IMR-90 (cell line): ENCODE results near the gene SLC37A1. TPM values are rescaled to one million over a fixed set of nuclear protein-coding genes. Genes with fewer than 3 reads are reported as not detected.
"Not testable (repeated sequence)": the region's sequence is repeated elsewhere in the genome, so short reads cannot be mapped to it uniquely, and the experiment has no call there.

Experiments
- ATAC-seq: fragments of 200-7000 bp; cut with Tn5 transposase; 2 replicates; pipeline ENCODE4 v1.9.1; 2020; ENCODE audit warnings: low read depth, mild to moderate bottlenecking, moderate library complexity
- BruUV-seq: library from RNA; stranded (reverse); fragments of 400-500 nt; replicated peaks from 2 replicates; lab custom pipeline; 2021; lab: Mats Ljungman, UMichigan
- CTCF ChIA-PET: fragments of 300-600 bp; formaldehyde crosslinking; extraction: SDS; loops from one replicate; lab custom pipeline; 2021; ENCODE audit warnings: antibody characterized with exemption; lab: Yijun Ruan, JAX
- POLR2A ChIA-PET: fragments of 300-600 bp; sonication (Branson Sonifier 250); formaldehyde crosslinking; loops from one replicate; lab custom pipeline; 2022; ENCODE audit warnings: antibody characterized with exemption; ENCODE audit not compliant: unreplicated experiment; lab: Charles Lee
- DNase-seq: peaks from one replicate; pipeline ENCODE4 v3.0.0; 2013
- H2AFZ ChIP-seq: replicated peaks from 2 replicates; pipeline ENCODE3; 2013; ENCODE audit warnings: low read length, mild to moderate bottlenecking; ENCODE audit not compliant: poor library complexity
- H2AK5ac ChIP-seq: 2 replicates; pipeline ENCODE4 v1.6.1; 2013; ENCODE audit warnings: low read depth, low read length, inconsistent platforms
- H2AK9ac ChIP-seq: replicated peaks from 2 replicates; pipeline ENCODE3; 2013; ENCODE audit warnings: mild to moderate bottlenecking, low read depth, low read length, moderate library complexity; ENCODE audit not compliant: poor library complexity
- H2BK120ac ChIP-seq: 2 replicates; pipeline ENCODE4 v1.6.1; 2013; ENCODE audit warnings: low read depth, low read length, inconsistent platforms
- H2BK15ac ChIP-seq: 3 replicates; pipeline ENCODE4 v1.6.1; 2013; ENCODE audit warnings: low read depth, low read length, inconsistent platforms
- H2BK20ac ChIP-seq: 2 replicates; pipeline ENCODE4 v1.6.1; 2013; ENCODE audit warnings: low read depth, mild to moderate bottlenecking, inconsistent platforms, low read length, moderate library complexity
- H2BK5ac ChIP-seq: 2 replicates; pipeline ENCODE4 v1.6.1; 2013; ENCODE audit warnings: mild to moderate bottlenecking, low read depth, low read length, inconsistent platforms; ENCODE audit not compliant: poor library complexity, severe bottlenecking
- H3K14ac ChIP-seq: replicated peaks from 2 replicates; pipeline ENCODE4 v1.6.1; 2013; ENCODE audit warnings: low read depth, low read length, inconsistent platforms
- H3K18ac ChIP-seq: 2 replicates; pipeline ENCODE4 v1.6.1; 2013; ENCODE audit warnings: low read depth, low read length, control low read depth
- H3K23ac ChIP-seq: 2 replicates; pipeline ENCODE4 v1.6.1; 2013; ENCODE audit warnings: low read depth, low read length, inconsistent platforms
- H3K27ac ChIP-seq: 2 replicates; pipeline ENCODE4 v1.5.1; 2013; ENCODE audit warnings: mild to moderate bottlenecking, control low read depth, low read length; ENCODE audit not compliant: insufficient read depth
- H3K27me3 ChIP-seq: 2 replicates; pipeline ENCODE4 v1.6.1; 2013; ENCODE audit warnings: low read length; ENCODE audit not compliant: control insufficient read depth, insufficient read depth
- H3K36me3 ChIP-seq: 2 replicates; pipeline ENCODE4 v1.6.1; 2013; ENCODE audit warnings: low read length, mixed read lengths; ENCODE audit not compliant: control insufficient read depth, insufficient read depth
- H3K4ac ChIP-seq: 2 replicates; pipeline ENCODE4 v1.6.1; 2013; ENCODE audit warnings: low read depth, low read length, inconsistent platforms
- H3K4me1 ChIP-seq: 2 replicates; pipeline ENCODE4 v1.6.1; 2013; ENCODE audit warnings: low read length, mixed read lengths; ENCODE audit not compliant: control insufficient read depth, insufficient read depth
- H3K4me2 ChIP-seq: 2 replicates; pipeline ENCODE4 v1.6.1; 2013; ENCODE audit warnings: low read depth, mild to moderate bottlenecking, control low read depth, low read length, moderate library complexity
- H3K4me3 ChIP-seq: 2 replicates; pipeline ENCODE4 v1.5.1; 2013; ENCODE audit warnings: low read depth, mild to moderate bottlenecking, control low read depth, low read length, moderate library complexity; ENCODE audit not compliant: insufficient read depth
- H3K56ac ChIP-seq: 2 replicates; pipeline ENCODE4 v1.6.1; 2013; ENCODE audit warnings: low read length, inconsistent platforms; ENCODE audit not compliant: insufficient read depth; ENCODE audit errors: extremely low read depth
- H3K79me1 ChIP-seq, 2 experiments: 2 replicates each; pipeline ENCODE4 v1.6.1; 2013; ENCODE audit warnings: low read length in 2 of 2, inconsistent platforms in 1 of 2, low read depth in 1 of 2
- H3K9ac ChIP-seq: 2 replicates; pipeline ENCODE4 v1.6.1; 2013; ENCODE audit warnings: low read depth, low read length, control low read depth
- H3K9me1 ChIP-seq: 2 replicates; pipeline ENCODE4 v1.6.1; 2013; ENCODE audit warnings: low read length, inconsistent platforms; ENCODE audit not compliant: insufficient read depth
- H3K9me3 ChIP-seq: 2 replicates; pipeline ENCODE4 v1.6.1; 2013; ENCODE audit warnings: low read length; ENCODE audit not compliant: control insufficient read depth, insufficient read depth
- H4K20me1 ChIP-seq: 2 replicates; pipeline ENCODE4 v1.6.1; 2013; ENCODE audit warnings: low read length, inconsistent platforms; ENCODE audit not compliant: insufficient read depth
- H4K5ac ChIP-seq: 2 replicates; pipeline ENCODE4 v1.6.1; 2013; ENCODE audit warnings: mild to moderate bottlenecking, low read depth, low read length, control low read depth
- H4K8ac ChIP-seq, 2 experiments: 2 replicates each; pipeline ENCODE4 v1.6.1; 2013; ENCODE audit warnings: low read depth in 2 of 2, low read length in 2 of 2, control low read depth in 1 of 2, inconsistent platforms in 1 of 2
- H4K91ac ChIP-seq: 2 replicates; pipeline ENCODE4 v1.6.1; 2013; ENCODE audit warnings: low read depth, low read length, inconsistent platforms; ENCODE audit not compliant: insufficient read depth
- CEBPB ChIP-seq: IDR thresholded peaks from 2 replicates; pipeline ENCODE4 v1.6.1; 2012; ENCODE audit warnings: low read depth, low read length, improper control_type of control experiment
- ELK1 ChIP-seq: fragments of 150-350 bp; IDR thresholded peaks from 2 replicates; pipeline ENCODE4 v1.6.1; 2016; ENCODE audit warnings: low read depth, mild to moderate bottlenecking, low read length, moderate library complexity, borderline replicate concordance
- FOS ChIP-seq: fragments of 150-350 bp; IDR thresholded peaks from 2 replicates; pipeline ENCODE4 v1.6.1; 2016; ENCODE audit warnings: low read depth, low read length
- MAZ ChIP-seq: IDR thresholded peaks from 2 replicates; pipeline ENCODE4 v1.6.1; 2012; ENCODE audit warnings: low read depth, mild to moderate bottlenecking, low read length, improper control_type of control experiment, moderate library complexity, borderline replicate concordance
- NFE2L2 ChIP-seq: fragments of 150-350 bp; IDR thresholded peaks from 2 replicates; pipeline ENCODE4 v1.6.1; 2016; ENCODE audit warnings: low read depth, mild to moderate bottlenecking, low read length
- POLR2A ChIP-seq: IDR thresholded peaks from 2 replicates; pipeline ENCODE4 v1.6.1; 2012; ENCODE audit warnings: mild to moderate bottlenecking, low read depth, low read length
- RAD21 ChIP-seq: IDR thresholded peaks from 2 replicates; pipeline ENCODE4 v1.6.1; 2012; ENCODE audit warnings: low read length, improper control_type of control experiment
- RCOR1 ChIP-seq: IDR thresholded peaks from 2 replicates; pipeline ENCODE4 v1.6.1; 2012; ENCODE audit warnings: mild to moderate bottlenecking, low read length, improper control_type of control experiment; ENCODE audit not compliant: insufficient replicate concordance
- USF2 ChIP-seq: fragments of 150-350 bp; IDR thresholded peaks from 2 replicates; pipeline ENCODE4 v1.6.1; 2017; ENCODE audit warnings: mild to moderate bottlenecking, antibody characterized with exemption, low read length, low read depth
- WGBS, 2 experiments: methylation state at CpG; one replicate each; pipeline versions ENCODE4 v1.1.5 to v1.1.7; 2013; ENCODE audit warnings: missing lambda C conversion rate in 2 of 2; ENCODE audit not compliant: insufficient read length in 1 of 2; ENCODE audit errors: extremely low coverage in 2 of 2; 5-methylcytosine and 5-hydroxymethylcytosine counted together
- dilution Hi-C: fragments of 300-500 bp; cut with HindIII; formaldehyde crosslinking; loops from one replicate; pipeline ENCODE4 v1.14.3; 2018; ENCODE audit warnings: low sequenced_read_pairs; ENCODE audit not compliant: unreplicated experiment
- in situ Hi-C: fragments of 300-500 bp; cut with MboI; formaldehyde crosslinking; loops from 3 replicates; pipeline ENCODE4 v1.14.3; 2019; ENCODE audit warnings: low sequenced_read_pairs, inconsistent platforms, mixed read lengths
- intact Hi-C: fragments of 100-400 bp; cut with micrococcal nuclease; formaldehyde crosslinking; loops from 2 replicates; pipeline ENCODE4 v1.10.0; 2022
- polyA plus RNA-seq, 3 experiments: library from polyadenylated mRNA; depleted of rRNA; stranded (reverse); fragments of >200 nt; gene quantifications; 2 replicates each; pipeline ENCODE4 v1.2.3, GENCODE V29; 2012; ENCODE audit warnings: low replicate concordance in 1 of 3
- total RNA-seq: library from RNA; depleted of rRNA; stranded (reverse); fragments of >200 nt; gene quantifications from 2 replicates; pipeline ENCODE4 v1.2.3, GENCODE V29; 2012

SLC37A1 gene
- total and polyA plus RNA-seq, 2 of the 4 experiments (the other 2 are of a cell fraction) = 0.36 to 0.48 TPM

DNA sequence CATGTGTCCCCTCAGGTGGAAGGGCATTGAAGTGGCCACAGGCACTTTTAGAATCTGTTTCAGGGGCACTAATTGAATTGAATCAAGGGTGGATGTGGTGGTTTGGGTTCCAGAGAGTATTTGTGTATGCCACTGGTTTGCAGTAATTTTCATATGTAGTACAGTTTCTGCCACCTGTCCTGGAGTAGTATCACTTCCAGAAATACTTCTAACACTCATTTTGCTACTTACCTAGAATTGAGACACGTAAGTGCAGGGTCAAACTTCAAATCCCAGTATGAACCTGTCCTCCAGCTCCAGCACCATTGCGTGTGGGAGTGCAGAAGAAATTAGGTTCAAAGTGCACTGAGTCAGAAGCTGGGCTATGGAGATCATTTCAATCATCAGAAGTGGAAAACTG is 44.4 kb upstream of the SLC37A1 start:
- no peak overlapping the region for H2AFZ ChIP-seq
- in situ Hi-C loops (no loop called here), dilution Hi-C loops (no loop called here), intact Hi-C loops (no loop called here)
- H3K4me2 ChIP-seq = no peak overlapping the region
- H3K9ac ChIP-seq = no peak overlapping the region
- no peak overlapping the region for H2BK120ac ChIP-seq
- H3K4me3 ChIP-seq = no peak overlapping the region
- no peak overlapping the region for H4K8ac ChIP-seq
- ChIA-PET CTCF (no interaction called here), POLR2A (no interaction called here)
- no peaks in the 10 kb centered on the region for H3K79me1 ChIP-seq
- ATAC-seq = no peak
- no TSS peak for BruUV-seq
- H3K9me3 ChIP-seq = no peaks in the 10 kb centered on the region
- no peaks in the 10 kb centered on the region for H3K9me1 ChIP-seq
- H3K23ac ChIP-seq = no peak overlapping the region
- no peak overlapping the region for H2AK5ac ChIP-seq
- no peak overlapping the region for H3K18ac ChIP-seq
- H3K4me1 ChIP-seq = no peaks in the 10 kb centered on the region
- no peak overlapping the region for H3K56ac ChIP-seq
- no peak overlapping the region for H2BK5ac ChIP-seq
- peaks cover 7% of the 10 kb centered on the region for H3K27me3 ChIP-seq
- no peak overlapping the region for H2BK15ac ChIP-seq
- no peaks in the 10 kb centered on the region for H3K36me3 ChIP-seq
- no CpG with 5 or more reads among the region's 2 CpGs for WGBS, 2 experiments
- no peak overlapping the region for H3K14ac ChIP-seq
- no peak overlapping the region for H4K5ac ChIP-seq
- no peak overlapping the region for H3K4ac ChIP-seq
- TF ChIP-seq ELK1 (no peak), POLR2A (no peak), RCOR1 (no peak), MAZ (no peak), RAD21 (no peak), CEBPB (no peak), FOS (no peak), USF2 (no peak), NFE2L2 (no peak)
- no peak for DNase-seq
- H4K20me1 ChIP-seq = no peaks in the 10 kb centered on the region
- no peak overlapping the region for H2BK20ac ChIP-seq
- no peak overlapping the region for H4K91ac ChIP-seq
- no peak overlapping the region for H3K27ac ChIP-seq
- no peak overlapping the region for H2AK9ac ChIP-seq

- in situ Hi-C loops, H4K8ac ChIP-seq, BruUV-seq, H3K4ac ChIP-seq, H2BK15ac ChIP-seq, H2AFZ ChIP-seq, H3K79me1 ChIP-seq, POLR2A ChIA-PET, H3K36me3 ChIP-seq, CTCF ChIA-PET, H3K18ac ChIP-seq, H3K9me3 ChIP-seq, DNase-seq, H4K91ac ChIP-seq, H4K20me1 ChIP-seq, H3K27ac ChIP-seq, H3K4me1 ChIP-seq, H3K4me2 ChIP-seq, H3K27me3 ChIP-seq, H3K9me1 ChIP-seq, H3K9ac ChIP-seq, H2BK120ac ChIP-seq, ATAC-seq, intact Hi-C loops, H4K5ac ChIP-seq, H2BK20ac ChIP-seq, H2AK5ac ChIP-seq, H2AK9ac ChIP-seq, H2BK5ac ChIP-seq, H3K4me3 ChIP-seq, H3K14ac ChIP-seq, H3K23ac ChIP-seq, H3K56ac ChIP-seq, dilution Hi-C loops: not testable (repeated sequence)
- WGBS, 2 experiments = no CpG with 5 or more reads among the region's 4 CpGs
Observed at GRCh38 chr21:42469726-42470125, 43.9 kb upstream of the SLC37A1 start.
